CD4-positive, alpha-beta T cell treated with Interleukin-10 for 1 hour (primary cell): ENCODE measurements around the gene GAS6.
"Not testable (repeated sequence)": the region's sequence is repeated elsewhere in the genome, so short reads cannot be mapped to it uniquely, and the experiment has no call there.

Experiments used
- DNase-seq: peaks from one replicate; pipeline ENCODE4 v3.0.0-alpha.2; 2020

The GAS6 gene

DNA sequence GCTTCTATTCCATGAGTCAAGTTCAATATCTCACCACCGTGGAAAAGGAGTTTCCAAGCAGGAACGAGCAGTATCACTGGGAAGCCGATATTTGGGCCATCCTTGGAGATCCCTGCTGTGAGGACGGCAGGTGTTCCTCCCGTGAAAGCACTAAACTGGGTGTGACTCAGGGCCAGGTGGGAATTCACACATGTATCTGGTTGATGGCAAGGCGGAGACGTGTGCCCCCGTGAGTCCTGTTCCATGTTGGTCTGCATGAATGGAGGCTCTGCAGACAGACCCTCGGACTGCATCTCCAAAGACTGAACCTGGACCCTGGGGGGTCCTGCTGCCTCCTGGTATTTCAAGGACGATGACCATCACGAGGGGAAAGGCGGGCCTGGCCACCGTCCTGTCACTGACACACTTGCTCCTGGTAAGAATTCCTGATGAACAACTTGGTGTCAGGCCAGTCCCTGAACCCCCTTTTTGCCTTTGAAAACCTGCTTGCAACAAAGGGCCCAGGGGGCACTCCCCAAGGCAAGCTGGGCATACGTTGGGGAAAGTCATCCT is 22.8 kb upstream of the GAS6 start:
- no peak for DNase-seq

DNA sequence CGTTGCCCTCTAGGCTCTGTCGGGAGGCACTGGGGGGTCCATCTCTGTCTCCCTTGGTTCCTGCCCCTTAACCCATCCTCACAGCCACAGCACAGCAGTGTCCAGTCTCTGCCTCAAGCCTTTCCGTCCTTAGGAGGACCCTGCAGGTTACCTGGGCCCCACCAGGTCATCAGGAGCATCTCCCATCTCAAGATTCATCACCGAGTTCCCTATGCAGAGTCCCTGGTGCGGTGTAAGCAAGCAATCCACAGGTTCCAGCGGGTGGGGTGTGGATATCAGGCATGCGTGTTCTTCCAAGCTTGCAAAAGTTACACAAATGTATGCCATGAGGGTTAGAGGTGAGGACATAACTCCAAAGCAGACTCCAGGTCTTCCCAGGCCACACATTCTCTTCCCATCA is 20.9 kb upstream of the GAS6 start:
- DNase-seq: no peak

DNA sequence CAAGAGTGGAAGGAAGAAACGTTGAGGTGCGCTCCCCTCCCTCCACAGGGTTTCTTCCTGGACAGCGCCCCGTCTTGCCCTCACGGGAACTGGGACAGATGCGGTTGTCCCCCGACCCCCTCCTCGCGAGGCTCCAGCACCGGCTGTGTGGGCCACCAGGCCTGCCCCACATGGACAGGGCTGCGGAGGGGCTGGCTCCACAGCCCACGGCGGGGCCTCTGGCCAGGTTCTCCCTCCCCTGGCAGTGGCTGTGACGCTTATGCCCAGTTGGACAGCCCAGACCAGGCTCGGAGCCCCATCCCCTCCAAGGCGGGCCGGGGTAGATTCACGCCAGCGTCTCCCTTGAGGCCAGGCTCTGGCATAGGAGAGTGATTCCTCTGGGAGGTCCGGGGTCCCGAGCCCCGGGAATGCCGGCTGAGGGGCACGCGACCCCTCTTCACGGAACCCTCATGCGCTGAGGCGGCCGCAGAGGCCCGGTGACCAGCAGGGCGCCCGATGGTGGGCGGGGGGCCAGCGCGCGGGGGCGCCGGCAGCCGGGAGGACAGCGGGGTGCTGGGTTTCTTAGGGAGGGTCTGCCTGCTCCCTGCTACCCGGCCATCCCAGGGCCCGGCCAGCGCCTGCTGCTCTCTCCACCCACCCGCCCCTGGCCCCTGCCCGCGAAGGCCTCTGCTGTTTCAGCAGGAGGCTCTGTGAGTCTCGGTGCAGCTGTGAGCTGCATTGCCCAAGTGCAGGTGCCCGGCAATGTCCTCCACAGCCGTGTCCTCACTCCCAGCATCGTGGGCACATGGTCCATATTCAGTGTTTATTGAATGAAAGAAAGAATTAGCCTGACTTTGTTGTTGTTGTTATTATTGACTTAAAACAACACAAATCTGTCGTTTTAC is 20.3 kb upstream of the GAS6 start:
- no peak for DNase-seq

DNA sequence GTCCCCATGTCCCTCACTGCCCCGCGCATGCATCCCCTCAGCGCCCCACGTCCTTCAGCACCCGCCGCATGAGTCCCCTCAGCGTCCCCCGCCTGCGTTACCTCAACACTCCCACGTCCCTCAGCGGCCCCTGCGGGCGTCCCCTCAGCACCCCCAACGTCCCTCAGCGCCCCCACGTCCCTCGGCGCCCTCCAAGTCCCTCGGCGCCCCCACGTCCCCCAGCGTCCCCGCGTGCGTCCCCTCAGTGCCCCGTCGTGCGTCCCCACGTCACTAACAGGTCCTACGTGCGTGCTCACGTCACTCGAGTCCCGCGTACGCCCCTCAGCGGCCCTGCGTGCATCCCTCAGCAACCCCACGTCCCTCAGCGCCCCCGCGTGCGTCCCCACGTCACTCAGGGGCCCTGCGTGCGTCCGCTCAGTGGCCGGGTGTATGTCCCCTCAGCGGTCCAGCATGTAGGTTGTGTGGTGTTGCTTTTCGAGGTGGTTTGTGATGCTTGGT is 19.5 kb upstream of the GAS6 start:
- DNase-seq: no peak

DNA sequence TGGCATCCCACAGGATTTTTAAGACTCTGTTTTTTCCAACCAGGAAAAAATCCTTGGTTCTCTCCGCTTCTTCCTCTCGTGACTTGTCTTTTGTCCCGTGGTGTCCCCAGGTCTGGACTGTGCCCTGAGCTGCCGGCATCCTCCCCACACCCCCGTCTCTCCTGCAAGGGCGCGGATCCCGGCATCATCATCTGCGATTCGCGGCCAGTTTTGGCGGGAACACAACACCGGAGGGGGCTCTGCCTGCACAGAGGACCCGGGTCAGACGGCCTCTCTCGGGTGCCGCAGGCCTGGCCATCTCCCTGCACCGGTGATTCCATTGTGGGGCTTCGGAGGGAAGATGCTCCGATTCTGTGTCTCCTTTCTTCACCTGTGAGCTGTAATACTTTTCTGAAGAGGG is 18.8 kb upstream of the GAS6 start:
- no peak for DNase-seq

DNA sequence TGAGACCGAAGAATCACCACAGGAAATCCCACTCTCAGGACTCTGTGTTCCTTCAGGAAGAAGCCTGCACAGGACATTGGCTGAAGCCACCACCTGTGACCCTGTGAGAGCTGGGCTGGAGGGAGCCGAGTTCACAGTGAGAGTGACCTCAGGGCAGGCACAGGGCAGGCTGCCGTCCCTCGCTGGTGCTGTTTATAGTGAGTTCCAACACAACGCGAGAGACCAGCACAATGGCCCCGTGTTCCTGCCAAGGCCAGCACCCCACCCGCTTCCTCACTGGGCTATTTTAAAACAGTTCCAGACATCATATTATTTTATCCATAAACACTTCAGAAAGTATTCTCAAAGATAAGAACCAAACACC is 18.4 kb upstream of the GAS6 start:
- no peak for DNase-seq

DNA sequence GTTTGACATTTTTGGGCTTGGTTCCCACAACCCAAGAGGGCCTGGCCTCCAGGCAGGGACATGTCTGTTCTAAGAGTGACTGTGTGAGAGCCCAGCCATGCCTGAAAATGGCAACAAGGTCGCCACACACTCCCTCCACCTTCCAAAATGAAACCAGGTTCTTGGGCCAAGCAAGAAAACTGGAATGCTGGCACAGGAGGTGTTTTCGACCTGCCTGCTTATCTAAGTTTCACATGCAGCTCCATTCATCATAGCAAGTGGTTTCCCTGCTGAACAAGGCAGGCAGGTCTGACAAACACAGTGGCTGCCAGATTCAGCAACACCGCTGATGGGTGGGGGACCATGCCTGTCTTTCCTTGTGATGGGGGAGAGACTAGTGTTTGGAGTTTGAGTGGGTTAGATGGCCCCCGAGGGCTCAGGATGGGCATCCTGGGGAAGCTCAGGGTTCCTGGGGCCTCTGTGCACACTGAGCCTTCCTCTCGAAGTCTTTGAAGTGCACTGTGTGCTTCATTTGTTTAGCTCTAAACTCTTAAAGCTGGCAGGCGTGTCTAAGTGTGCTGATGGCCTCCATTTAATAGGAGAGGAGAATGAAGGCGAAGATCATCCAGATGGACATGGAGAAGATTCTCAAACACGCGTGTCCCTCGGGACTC is 17.9 kb upstream of the GAS6 start:
- no peak for DNase-seq

DNA sequence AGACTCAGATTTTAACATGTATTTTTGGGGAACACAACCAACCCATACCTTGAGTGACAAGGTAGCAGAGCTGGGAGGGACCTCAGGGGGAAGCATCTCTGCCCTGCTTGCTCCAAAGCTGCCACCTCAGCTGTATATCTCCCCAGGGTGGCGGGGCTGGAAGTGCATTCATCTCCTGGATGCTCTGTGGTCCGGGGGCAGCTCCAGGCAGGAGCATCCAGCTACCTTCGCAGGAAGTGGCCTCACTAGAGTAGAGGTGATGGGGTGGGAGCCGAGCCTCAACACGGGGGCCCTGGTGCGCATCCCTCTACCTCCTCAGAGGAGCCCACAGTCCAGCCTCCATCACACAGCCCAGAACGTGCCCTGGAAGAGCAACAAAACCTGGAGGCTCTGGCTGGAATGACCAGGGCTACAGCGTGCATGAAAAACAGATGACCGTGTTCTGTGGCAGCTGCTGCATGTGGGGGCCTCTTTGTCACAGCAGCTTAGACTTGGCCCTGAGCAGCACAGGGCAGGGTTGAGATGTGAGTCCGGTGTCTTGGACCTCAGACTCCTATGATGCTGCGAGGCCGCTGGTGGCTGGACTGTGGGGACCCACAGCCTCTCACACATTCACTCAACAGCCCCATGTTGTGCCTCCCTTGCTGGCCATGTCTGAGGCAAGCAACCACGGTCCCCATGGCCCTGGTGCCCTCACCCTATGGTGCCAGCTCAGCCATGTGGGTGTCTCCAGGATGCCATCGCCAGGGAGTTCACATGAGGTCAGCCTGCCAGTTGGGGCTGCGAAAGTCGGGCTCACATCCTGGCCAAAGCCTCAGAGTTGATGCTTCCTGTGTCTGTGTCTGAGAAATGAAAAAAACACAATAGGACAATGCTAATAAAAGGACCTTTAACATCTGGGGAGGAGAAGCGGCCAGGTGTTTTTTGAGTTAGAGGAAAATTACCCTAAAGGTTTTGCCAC is 17.1 kb upstream of the GAS6 start:
- no peak for DNase-seq

DNA sequence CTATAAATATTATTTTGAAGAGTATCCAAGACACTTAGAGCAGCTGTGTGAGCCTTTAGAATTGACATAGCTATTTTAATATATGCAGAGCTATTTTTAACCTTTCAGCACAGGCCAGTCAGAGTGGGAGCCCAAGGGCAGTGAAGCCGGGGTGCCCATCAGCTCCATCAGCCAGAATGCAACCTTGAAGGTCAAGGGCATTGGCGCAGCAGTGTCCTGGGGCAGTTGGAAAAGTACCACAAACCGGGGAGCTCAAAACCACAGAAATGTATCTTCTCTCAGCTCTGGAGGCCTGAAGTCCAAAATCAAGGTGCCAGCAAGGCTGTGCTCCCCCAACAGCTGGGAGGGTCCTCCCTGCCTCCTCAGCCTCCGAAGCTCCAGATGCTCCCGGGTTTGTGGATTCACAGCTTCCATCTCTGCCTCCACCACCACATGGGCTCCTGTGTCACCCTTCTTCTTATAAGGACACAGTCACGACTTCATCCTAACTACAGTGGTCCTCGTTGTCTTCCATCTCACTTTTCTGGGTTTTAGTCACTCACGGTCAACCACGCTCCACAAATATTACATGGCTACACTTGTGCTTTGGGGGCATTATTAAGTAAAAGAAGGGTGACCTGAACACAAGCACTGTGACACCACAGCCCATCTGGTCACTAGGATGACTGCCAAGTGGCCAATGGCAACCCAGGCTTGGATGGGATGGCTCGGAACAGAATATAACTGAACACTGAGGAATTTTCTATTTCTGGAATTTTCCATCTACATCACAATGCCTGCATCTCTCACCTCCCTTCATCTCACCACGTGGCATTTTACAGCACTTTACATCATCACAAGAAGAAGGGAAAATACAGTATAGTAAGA is 15.9 kb upstream of the GAS6 start:
- no peak for DNase-seq

DNA sequence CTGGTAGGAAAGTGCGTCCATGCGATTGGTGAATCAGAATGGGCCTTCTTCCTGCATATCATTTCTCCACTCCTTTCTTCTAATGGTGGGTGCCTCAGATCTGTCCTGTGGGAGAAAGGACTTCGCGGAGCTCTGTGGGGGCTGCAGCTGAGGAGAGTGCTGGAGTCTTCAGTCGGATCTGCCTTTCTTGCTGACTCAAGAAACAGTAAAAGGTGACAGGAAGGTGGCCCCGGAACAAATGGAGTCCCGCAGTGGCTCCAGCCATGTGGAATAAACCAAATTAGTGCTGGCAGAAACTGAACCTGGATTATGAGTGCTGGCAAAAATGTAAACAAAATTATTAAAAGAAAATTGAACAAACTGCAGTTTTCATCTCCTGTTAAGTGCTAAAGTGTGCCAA is 15.1 kb upstream of the GAS6 start:
- no peak for DNase-seq

DNA sequence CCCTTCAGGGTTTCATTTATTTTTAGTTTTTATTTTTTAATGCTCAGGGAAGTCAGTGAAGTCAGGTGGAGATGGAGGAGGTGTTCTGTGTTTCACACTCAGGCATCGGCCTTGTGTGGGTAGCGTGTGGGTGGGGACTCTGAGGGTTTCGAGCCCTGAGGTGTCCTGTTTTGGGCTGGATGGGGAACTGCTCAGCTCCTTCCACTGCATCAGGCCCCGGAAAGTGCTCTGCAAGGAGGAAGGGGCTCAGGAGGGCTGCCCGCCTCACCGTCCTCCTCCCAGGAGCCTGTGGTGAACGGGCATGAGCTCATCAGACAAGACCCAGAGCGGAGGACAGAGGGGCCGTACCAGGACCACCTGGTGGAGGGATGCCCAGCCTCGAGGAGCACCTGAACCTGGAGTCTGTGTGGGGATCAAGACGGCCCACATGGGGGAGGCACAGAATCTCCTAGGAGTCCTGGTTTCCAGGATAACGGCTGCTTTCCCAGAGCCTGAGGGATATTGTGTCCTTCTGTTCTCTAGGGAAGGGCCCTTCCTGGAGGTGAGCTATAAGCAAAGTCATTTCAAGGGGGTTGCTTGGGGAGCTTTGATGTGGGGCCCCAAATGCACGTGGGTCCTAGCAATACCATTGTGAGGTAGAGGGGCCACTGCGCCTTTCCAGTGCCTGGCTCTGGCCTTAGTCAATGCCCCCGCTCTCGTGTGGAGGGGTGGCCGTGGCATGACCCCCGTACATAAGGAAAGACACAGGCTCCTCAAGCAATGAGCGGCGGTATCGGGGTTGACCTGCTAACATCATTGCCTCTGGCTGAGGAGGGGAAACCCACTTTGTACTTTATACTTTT is 13.5 kb upstream of the GAS6 start:
- no peak for DNase-seq

DNA sequence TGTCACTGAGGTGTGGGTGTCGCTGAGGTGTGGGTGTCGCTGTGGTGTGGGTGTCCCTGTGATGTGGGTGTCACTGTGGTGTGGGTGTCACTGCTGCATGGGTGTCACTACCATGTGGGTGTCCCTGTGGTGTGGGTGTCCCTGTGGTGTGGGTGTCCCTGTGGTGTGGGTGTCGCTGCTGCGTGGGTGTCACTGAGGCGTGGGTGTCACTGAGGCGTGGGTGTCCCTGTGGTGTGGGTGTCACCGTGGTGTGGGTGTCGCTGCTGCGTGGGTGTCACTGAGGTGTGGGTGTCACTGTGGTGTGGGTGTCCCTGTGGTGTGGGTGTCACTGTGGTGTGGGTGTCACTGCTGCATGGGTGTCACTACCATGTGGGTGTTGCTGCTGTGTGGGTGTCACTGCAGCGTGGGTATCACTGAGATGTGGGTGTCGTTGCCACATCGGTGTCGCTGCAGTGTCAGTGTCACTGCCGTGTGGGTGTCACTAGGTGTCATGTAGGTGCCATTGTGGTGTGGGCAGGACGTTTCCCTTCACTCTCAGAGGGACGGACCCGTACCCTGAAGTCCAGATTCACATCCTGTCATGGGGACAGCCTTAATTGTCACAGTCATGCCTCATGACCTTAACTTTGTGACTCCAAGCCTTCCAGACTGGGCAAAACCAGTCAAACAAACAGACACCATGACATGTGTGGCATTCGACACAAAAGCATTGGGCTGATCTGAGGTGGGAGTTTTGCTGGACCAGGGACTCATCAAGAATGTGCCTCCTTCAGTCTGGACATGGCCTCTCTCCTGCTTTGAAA is 12.7 kb upstream of the GAS6 start:
- peak; percentile 57 for DNase-seq

DNA sequence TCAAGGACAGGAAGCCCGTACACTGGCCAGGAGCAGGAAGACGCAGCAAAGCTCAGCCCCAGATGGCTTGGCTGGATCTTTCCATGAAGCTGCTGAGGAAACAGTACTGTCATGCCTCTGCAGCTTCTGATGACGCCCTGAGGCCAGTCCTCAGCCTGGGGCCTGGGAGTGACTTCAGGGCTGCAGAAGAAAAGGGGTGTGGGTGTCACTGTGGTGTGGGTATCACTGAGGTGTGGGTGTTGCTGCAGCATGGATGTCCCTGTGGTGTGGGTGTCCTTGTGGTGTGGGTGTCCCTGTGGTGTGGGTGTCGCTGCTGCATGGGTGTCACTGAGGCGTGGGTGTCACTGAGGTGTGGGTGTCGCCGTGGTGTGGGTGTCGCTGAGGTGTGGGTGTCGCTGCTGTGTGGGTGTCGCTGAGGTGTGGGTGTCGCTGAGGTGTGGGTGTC is 12.0 kb upstream of the GAS6 start:
- DNase-seq: peak; percentile 44

DNA sequence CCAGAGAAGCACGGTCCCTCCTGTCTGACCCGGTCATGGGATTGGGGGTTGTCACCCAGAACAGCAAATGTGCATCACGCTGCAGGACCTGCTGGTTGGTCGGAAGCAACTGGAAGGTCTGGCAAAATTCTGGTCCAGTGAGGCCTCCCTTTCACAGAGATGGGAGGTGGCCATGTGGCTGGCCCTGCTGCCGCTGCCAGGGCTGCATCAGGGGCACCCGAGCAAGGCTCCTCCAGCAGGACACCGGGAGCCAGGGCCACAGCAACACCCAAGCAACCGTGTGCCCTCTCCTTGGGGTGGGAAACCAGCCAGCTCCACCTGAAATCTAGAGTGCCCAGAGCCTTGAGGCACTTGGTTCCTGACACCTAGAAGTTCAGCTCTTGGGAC is 11.5 kb upstream of the GAS6 start:
- DNase-seq: no peak

DNA sequence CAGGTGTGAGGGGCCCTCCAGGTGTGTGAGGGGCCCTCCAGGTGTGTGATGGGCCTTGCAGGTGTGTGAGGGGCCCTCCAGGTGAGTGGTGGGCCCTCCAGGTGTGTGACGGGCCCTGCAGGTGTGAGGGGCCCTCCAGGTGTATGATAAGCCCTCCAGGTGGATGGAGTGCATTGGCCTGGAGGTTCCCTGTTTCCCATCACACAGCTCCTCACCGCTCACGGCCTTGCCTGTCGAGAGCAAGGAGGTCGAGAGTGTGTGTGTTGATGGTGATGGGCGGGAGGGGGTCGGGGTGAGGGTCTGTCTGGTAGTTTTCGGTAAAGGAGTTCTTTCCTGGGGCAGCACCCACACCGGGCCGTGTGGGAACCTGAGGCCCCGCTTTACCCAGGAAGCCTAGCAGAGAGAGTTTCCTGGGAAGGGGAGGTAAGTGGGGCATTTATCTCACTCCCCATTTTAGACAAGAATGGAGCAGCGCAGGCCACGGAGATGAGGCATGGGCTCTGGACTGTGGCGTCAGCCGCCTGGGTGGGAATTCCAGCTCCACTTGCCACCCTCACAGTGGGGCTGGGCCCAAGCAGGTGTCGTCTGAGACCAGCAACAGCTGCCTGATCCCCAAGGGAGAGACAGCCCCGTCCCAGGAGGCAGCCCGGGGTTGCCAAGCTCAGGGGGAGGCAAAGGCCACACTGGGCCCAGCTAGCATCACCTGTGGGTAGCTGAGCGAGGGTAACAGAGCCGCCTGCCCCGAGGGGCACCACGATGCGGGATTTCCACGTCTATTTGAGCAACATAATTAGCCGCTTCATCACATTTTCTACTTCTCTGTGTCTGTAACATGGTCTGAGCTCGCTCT is 10.9 kb upstream of the GAS6 start:
- DNase-seq: no peak

DNA sequence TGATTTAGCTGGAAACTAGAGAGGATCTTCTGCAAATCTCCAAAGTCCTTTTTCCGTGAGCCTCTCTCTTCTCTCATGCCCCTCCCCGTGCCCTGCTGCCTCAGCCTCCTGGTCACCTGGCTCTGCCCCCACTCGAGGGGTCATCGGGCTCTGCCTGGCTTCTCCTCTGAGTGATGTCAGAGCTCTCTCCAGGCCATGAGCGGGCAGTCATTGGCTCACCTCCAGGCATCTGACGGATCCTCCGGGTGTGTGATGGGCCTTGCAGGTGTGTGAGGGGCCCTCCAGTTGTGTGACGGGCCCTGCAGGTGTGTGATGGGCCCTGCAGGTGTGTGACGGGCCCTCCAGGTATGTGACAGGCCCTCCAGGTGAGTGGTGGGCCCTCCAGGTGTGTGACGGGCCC is 10.3 kb upstream of the GAS6 start:
- no peak for DNase-seq

DNA sequence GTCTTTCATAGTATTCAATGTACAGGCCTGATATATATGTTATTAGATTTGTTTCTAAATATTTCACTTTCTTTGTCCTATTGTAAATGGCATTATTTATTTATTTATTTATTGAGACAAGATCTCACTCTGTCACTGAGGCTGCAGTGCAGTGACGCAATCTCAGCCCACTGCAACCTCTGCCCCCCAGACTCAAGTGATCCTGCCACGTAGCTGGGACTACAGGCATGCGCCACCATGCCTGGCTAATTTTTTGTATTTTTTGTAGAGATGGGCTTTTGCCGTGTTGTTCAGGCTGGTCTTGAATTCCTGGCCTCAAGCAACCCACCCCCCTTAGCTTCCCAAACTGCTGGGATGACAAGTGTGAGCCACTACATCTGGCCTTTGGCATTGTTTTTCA is 5.4 kb upstream of the GAS6 start:
- DNase-seq: no peak

DNA sequence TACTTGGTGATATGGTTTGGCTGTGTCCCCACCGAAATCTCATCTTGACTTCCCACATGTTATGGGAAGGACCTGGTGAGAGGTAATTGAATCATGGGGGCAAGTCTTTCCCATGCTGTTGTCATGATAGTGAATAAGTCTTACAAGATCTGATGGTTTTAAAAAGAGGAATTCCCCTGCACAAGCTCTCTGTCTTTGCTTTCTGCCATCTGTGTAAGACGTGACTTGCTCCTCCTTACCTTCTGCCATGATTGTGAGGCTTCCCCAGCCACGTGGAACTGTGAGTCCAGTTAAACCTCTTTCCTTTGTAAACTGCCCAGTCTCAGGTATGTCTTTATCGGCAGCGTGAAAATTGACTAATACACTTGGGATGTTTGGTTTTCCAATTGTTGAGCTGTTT is 4.0 kb upstream of the GAS6 start:
- DNase-seq: not testable (repeated sequence)

DNA sequence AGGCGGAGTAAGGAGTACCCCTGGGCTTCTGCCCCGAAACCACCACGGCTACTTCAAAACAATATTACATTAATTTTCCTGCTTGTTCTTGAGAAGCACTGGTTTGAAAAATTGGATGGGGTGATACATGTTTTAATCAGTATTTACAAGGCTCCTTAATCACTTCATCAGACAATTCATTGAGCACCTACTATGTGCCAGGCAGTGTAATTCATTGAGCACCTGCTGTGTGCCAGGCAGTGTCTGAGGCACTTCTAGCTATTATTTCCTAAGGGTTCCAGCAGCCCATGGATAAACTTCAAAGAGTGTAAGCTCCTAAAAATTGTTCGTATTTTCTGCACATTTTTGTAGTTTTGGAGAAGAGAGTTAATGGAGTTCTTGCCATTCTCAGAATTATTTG is 1.6 kb upstream of the GAS6 start:
- DNase-seq: no peak
